Skeletal muscle cell (primary cell): ENCODE data around the gene MYO1G.
"Not testable (repeated sequence)": the region's sequence is repeated elsewhere in the genome, so short reads cannot be mapped to it uniquely, and the experiment has no call there.

ENCODE experiments used
- DNase-seq: peaks from one replicate; pipeline ENCODE4 v3.0.0-alpha.2; 2010; ENCODE audit warnings: low read depth
- H3K4me3 ChIP-seq: 2 replicates; pipeline ENCODE4 v1.5.1; 2011; ENCODE audit warnings: low read depth, mild to moderate bottlenecking, control low read depth, low read length, moderate library complexity

MYO1G gene

DNA sequence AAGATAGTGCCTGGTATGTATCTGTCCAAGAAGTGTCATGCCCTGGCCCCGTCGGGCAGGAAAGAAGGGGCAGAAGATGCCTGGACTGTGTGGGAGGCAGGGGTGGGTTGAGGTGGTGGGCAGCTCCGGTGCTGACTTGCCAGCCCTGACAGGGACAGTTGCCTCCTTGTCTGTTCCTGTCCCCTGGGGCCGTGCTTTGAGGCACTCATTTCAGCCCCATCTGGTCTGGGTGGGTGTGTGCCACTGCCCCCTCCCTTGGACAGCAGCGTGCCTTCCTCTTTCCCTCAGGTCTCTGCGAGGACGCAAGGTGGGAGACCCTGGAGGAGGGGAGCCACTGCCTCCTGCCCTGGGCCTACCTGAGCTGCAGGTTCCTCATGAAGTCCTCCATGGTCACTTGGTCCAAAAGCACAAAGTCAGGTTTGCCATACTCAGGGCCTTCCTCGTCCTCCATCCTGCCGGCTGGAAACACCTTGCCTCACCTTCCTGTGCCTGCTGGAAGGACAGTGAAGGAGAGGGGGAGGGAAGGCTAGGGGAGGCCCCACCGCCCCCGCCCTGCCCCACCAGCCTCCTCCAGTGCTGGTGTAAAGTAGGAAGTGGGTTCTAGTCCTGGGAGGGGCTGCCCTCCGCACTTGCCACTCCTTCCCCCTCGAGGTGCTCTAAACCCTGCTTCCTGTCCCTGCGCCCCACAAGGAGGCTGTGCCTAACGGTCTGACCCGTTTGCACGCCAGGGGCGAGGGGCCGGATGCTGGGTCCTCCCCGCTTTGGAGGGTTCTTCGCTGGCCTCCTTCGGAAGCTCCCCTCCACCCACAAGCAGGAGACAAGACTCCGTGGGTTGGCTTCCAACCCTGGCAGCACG, at the start of gene MYO1G:
Gene MYO1G, minus strand, starts transcription at position 505 of the 856 bp plus-strand sequence. Its CDS starts 54 bp downstream, at position 451.
- no peak for DNase-seq
- H3K4me3 ChIP-seq = no peak within 1 kb of the TSS

DNA sequence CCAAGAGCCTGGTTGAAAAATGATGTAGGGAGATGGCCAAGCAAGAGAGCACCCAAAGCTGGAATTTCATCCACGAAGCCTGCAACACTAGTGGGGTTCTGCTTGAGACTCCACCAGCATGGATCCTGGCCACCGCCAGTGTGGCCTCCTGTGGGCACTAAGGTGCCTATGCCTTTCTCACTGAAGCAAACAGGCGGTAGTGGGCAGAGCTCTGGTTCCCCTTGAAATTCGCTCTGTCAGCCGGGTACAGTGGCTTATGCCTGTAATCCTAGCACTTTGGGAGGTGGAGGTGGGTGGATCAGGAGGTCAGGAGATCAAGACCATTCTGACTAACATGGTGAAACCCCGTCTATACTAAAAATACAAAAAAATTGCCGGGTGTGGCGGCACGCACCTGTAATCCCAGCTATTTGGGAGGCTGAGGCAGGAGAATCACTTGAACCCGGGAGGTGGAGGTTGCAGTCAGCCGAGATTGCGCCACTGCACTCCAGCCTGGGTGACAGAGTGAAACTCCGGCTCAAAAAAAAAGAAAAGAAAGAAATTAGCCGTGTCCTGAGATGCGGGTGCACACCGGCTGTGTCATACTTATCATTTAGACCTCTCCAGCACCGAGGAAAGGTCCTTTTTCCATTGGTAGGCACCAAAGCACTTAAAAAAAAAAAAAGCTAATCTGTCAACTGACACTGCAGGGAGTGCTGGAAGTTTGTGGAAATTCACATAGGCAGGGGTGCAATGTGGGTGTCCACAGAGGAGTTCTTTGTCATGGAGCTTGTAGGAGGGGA, 49.5 kb upstream of the MYO1G start:
- no peak for DNase-seq
- no peak overlapping the region for H3K4me3 ChIP-seq

DNA sequence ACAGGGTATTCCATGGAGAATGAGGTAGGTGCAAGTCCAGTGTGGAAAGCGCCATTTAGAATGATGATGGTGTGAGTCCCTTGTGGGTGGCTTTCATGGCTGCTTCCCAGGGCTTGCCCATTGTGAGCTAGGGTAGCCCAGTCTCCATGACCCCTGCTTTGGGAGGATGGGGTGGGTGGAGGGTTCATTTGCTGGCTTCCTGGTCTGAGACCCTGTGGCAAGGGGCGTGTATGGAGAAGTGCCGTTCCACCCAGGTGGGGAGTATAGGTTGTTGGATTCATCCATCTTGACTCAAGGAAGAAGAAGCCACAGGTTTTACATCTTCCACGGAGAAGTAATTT, 48.9 kb upstream of the MYO1G start:
- no peak for DNase-seq
- H3K4me3 ChIP-seq = no peak overlapping the region

DNA sequence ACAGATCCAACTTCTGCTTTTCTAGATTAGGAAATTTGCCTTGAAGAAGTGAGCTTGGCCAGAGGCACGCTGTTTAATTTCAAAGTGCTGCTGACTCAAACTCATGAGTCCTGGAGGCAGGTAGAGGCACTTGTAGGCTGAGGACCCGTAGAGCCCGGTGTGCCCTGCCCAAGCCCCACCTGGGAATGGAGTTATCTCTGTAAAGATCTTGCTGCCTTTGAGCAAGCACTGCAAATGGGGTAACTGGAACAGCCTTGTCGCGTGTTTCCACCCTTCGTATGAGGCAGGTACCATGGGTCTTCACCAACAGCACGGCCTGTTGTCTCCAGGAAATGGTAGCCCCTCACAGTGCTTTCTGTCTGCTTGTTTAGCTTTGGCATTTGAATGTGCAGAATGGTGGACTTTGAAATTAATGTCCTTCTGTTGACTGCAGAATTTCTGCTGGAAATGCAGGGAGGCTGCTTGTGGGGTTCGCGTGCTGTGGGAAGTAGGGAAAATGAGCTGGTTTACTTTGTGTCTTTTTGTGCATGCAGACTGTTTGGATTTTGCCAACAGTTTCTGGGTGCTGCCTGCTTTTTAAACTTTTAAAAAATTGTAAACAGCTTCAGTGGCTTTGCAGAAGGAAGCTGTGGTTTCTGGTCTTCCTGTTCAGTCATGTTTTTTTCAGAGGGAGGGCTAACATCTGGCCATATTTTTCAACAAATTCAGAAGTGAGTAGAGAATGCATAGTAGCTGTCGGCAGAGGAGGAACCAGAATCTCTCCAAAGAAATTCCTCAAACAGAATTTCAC, 48.4 kb upstream of the MYO1G start:
- no peak overlapping the region for H3K4me3 ChIP-seq
- DNase-seq = no peak

DNA sequence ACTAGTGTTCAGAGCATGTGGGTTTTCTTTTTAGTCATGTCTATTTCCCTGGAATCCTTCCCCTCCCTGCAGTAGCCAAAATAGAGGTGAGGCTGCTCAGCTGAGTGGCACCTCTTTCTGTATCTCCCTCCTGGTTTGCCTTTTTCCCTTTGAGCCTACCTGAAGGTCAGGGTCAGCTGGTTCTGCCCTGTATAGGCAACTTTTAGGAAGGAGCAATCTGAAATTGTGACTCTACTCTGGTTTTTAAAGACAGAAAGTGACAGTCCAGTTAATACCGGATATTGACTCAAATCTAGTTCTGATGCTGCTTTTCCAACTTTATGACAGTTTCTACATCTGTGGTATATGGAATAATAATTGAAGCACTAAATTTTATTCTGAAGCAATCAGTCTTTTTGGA, 47.2 kb upstream of the MYO1G start:
- DNase-seq = no peak
- no peak overlapping the region for H3K4me3 ChIP-seq

DNA sequence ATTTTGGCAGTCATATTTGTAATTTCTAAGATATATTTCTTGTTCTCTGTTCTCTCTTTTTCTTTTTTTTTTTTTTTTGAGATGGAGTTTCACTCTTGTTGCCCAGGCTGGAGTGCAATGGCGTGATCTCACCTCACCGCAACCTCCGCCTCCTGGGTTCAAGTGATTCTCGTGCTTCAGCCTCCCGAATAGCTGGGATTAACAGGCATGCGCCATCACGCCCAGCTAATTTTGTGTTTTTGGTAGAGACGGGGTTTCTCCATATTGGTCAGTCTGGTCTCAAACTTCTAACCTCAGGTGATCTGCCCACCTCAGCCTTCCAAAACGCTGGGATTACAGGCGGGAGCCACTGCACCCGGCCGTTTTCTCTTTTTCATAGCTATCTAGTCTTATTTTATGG, 46.7 kb upstream of the MYO1G start:
- not testable (repeated sequence) for H3K4me3 ChIP-seq

DNA sequence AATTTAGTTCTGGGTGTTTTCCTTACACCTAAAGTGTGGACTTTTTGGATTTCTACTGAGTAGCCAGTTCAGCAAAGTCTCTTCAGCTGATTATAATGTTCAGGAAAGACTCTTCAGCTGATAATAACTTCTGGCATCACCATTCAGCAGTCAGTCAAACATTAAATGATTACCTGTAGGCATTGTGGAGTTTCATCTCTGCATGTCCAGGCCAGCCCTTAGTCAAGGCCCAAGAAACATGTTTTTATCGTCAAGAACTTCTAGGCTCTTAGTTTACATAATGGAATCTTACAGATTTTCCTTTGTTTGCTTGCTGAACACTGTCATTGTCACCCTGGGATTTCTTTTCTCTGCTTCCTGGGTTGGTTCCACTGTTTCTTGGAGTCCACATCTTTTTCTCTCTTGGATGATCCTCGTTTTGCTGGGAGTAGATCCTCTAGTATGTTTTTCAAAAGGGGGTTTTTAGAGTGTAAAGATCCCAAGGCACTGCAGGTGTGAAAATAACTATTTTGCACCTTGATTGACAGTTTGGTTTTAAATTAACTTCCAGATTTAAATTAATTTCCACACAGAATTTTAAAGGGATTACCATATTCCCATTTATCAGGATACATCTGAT, 45.4 kb upstream of the MYO1G start:
- no peak overlapping the region for H3K4me3 ChIP-seq
- no peak for DNase-seq

More for the DNA sequence above, 46.7 kb upstream of the MYO1G start:
- not testable (repeated sequence) for DNase-seq

DNA sequence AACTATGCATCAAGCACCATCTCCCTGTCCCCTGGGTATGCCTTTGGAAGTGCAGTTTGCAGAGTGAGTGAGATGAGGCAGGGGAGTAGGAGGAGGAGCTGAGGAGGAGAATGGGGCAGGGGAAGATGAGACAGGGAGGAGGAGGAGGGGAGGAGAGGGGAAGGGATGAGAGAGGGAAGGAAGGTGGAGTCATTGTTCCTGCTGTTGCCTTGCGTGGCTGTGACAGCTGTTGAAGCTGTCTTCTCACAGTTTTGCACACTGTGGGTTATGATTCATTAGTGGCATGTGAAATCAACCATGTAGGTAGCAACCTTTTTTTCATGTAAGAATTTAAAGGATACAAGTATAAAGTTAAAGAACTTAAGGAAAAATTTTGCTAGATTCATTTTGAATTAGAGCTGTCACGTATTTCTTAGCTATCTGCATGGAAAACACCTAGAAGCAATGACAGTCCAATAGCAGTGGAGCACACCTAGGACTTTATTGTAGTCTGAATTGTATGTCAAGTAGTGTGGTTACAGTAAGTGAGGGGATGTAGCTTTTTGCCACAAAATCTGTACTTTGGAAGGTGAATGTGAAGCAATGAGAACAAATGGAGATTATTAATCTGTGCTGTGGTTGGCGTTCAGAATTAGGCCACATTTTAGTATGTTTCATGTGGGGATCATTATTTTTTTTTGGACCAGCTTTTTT, 42.9 kb upstream of the MYO1G start:
- DNase-seq = peak; percentile 24
- no peak overlapping the region for H3K4me3 ChIP-seq

- no peak overlapping the region for H3K4me3 ChIP-seq
- DNase-seq = no peak
Measured at GRCh38 chr7:45020915-45021314, 42.1 kb upstream of the MYO1G start.

GRCh38 chr7:45017253-45017652, 38.4 kb upstream of the MYO1G start:
- no peak for DNase-seq
- no peak overlapping the region for H3K4me3 ChIP-seq

DNA sequence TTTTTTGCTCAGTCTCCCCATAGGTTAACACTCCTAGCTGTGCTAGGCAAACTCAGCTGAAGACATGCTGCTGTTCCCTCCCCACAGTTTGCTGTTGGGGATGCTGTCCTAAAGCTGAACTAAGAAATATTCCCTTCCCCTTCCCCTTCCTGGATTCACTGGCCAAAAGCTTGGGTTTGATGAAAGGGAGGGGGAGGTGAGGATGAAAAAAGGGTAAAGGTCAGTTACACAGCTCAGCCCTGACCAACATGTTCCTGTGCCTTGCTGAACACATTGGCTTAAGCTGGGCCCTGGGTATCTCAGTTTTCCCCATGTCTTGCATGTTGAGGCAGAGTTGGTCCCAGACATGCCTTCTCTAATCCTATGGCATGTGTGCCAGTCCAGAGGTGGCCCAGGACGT, 36.5 kb upstream of the MYO1G start:
- DNase-seq = no peak
- H3K4me3 ChIP-seq = no peak overlapping the region

- no peak for DNase-seq
- H3K4me3 ChIP-seq = no peak overlapping the region
Measured at GRCh38 chr7:45013465-45013967, 34.7 kb upstream of the MYO1G start.

GRCh38 chr7:45007571-45008328, 28.9 kb upstream of the MYO1G start:
- DNase-seq = no peak
- no peak overlapping the region for H3K4me3 ChIP-seq

GRCh38 chr7:45007106-45007505, 28.3 kb upstream of the MYO1G start:
- no peak overlapping the region for H3K4me3 ChIP-seq
- DNase-seq = no peak

DNA sequence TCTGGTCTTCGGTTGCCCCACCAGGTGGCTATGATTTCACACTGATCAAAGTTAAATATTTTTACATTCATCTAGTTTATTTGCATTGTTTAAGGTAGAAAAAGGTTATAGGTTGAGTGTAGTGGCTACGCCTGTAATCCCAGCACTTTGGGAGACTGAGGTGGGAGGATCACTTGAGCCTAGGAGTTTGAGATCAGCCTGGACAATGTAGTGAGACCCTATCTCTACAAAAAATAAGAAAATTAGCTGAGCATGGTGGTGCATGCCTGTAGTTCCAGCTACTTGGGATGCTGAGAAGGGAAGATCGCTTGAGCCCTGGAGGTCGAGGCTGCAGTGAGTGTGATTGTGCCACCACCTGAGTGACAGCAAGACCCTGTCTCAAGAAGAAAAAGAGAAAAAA, 25.0 kb upstream of the MYO1G start:
- DNase-seq = no peak
- no peak overlapping the region for H3K4me3 ChIP-seq

DNA sequence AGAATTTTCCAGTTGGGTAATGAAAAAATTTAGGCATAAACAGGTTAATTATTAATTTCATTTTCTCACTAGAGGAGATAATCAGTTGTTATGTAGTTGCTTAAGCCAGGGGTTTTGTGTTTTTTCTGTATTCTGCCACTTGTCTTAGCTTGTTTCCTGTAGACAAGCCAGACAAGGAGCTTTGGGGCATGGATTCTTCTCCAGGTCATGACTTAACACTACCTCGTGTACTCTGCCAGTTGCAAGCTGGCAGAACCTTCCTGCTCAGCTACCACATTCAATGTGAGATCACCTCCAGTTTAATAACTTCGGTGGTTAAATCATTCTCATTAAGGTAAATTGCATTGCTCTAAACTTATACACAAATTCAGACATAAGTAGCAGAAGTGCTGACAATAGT, 23.0 kb upstream of the MYO1G start:
- H3K4me3 ChIP-seq = no peak overlapping the region
- no peak for DNase-seq

GRCh38 chr7:45001138-45001694, 22.4 kb upstream of the MYO1G start:
- H3K4me3 ChIP-seq = peak overlapping the region; percentile 59
- no peak for DNase-seq
